GM18868 (cell line): ENCODE data around the gene COX5B.
A peak's percentile ranks its signal among the peaks of the same experiment; 100 is the strongest.

Experiments
- ATAC-seq: cut with Tn5 transposase; IDR thresholded peaks from one replicate; pipeline ENCODE4 v1.9.1; 2021; ENCODE audit warnings: mild to moderate bottlenecking, moderate library complexity; ENCODE audit not compliant: unreplicated experiment

COX5B gene

DNA sequence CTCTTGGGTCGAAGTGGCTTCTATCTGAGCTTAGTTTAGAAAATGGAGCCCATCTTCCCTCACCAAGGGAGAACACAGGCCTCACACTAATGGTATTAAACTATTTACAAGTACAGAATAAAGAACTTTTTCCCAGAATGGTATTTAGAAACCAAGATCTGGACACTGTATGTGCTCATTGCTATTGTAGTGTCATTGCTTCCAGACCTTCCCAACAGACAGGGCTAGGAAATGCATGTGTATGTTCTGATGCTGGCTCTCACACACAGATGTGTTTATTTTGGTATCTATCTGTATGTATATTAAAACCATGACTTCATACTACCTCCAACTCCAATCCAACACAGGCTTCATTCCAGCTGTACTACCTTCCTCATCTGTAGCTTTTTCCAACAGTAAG is 8.0 kb downstream of the COX5B start:
- ATAC-seq = no peak

DNA sequence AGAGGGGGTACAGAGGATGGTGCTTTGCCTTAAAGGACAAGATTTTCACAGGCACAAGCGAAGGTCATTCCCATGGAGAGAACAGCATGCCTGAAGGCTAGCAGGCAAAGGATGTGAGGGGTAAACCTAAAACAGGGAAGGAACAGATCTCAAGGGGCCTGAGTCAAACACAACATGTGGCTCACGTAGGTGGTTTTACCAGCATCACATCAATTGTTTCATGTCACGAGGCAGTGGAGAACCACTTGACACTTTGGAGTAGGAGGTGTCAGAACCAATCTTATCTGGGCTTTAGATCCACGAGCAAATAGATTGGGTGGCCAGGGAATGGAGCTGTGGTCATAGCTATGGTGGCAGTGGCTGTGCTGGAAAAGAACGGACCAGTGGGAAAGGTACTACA is 8.4 kb downstream of the COX5B start:
- no peak for ATAC-seq

DNA sequence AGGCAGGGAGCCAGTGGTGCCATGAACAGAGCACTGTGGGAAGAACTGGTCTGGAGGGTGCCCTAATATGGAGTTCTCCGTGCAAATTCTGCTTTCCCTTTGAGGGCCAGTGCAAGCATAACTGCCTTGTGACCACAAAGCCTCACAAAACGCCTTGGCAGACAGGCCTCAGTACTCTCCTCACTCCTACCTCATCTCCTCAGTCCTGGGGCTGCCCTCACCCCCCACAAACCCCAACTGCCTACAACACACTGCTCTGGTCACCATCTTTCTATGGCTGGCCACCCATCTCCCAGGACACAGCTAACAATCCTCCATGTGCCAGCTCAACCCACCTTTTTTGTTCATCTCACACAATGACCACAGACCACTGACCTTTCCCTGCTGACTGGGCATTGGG is 8.9 kb downstream of the COX5B start:
- no peak for ATAC-seq

DNA sequence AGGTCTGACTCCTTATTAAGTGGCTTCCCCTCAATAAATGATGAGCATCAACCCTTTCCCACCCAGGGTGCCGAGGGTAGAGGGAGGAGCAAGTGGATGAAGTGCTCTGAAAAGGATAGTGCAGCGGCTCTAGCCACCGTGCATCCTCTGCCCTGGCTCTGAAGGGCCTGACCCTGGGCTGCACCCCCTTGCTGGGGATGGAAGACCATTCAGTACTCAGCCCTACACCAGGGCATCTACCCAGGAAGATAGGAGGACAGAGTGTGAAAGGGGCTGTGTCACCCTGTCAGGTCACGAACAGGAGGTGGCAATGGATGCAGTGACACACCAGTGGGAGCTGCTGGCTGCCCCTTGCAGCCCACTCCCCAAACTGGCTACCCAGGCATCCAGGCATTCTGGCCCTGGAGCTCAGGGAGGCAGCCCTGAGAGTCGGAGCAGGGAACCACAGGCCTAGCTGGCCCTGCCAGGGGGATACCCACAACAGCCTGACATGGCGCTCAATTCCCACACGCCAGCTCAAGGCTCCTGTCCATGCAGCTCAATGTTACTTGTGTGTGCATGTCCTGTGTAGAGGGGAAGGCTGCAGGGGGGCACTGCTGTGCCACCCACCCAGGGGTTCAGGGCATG is 10.4 kb downstream of the COX5B start:
- ATAC-seq = no peak

DNA sequence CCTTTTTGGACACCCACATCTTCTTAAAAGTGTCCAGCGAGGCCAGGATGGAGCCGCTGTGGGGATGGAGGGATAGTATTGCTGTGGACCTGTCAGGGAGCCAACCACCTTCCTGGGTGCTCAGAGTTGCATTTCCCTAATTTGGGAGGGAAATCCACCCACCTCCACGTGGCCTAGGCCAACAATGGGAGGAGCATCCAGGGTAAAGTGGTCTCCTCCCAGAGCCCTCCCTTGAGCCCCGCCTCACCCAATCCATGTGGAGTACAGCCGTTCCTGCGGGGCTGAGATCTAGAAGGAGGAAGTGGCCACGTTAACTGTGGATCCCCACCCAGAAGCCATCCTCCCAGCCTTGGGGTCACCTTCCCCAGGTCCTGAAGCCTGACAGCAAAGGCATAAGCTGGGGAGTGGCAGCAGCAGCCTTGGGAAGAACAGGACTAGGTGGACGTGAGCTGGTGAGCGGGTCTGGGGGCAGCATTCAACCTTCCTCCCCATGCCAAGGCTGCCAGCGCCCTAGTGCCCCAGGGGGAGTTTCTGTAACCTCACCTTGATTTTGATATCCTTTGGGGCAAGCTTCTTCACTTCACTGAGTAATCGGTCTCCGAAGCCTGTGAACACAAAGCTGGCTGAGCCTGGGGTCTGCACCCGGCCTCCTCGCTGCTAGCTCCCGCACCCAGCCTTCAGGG is 11.2 kb downstream of the COX5B start:
- ATAC-seq = no peak

DNA sequence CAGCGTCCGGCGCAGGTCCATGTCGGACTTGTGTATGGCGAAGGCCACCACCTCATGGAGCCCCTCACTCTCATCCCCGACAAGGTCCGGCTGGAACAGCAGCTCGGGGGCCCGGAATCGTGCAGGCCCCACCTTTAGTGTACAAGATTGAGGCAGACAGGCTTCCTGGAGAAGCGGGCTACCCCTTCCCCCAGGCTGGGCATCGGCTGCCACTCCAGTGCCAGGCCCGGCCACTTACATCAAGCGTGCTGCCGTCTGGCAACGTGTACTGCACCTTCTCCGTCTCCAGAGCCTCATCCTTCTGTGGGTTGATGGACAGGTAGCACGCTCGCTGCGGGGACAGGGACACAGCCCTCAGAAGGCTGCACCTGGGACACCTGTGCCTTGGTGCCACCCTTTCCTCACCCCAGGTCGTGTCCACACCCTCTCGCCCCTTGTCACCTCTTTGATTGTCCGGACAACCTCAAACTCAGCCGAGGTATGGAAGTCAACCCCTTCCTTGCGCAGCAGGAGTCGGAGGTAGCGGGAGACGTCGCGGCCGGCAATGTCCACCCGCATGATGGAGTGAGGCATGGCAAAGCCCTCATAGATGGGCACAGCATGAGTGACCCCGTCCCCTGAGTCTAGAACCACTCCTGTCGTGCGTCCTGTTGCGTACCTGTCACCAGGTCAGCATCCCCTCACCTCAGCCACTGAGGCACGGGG is 12.3 kb downstream of the COX5B start:
- no peak for ATAC-seq

DNA sequence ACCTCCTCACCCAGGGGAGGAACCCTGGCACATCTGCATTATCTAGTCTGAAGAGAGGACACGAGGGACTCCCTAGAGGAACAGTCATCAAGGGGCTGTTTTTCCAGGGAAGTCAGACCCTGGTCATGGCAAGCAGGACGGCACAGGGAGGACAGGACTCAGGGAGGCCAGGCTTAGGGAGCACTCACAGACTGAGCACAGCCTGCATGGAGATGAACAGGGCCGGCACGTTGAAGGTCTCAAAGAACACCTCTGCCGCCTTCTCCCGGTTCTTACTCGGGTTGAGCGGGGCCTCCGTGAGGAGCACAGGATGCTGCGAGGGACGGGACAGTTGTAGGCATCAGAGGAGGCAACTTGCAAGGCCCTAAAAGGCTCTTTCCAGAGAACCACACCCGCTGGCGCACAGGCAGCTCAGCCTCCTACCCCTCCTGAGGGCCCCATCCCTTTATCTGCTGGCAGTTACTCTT is 12.9 kb downstream of the COX5B start:
- ATAC-seq = no peak

DNA sequence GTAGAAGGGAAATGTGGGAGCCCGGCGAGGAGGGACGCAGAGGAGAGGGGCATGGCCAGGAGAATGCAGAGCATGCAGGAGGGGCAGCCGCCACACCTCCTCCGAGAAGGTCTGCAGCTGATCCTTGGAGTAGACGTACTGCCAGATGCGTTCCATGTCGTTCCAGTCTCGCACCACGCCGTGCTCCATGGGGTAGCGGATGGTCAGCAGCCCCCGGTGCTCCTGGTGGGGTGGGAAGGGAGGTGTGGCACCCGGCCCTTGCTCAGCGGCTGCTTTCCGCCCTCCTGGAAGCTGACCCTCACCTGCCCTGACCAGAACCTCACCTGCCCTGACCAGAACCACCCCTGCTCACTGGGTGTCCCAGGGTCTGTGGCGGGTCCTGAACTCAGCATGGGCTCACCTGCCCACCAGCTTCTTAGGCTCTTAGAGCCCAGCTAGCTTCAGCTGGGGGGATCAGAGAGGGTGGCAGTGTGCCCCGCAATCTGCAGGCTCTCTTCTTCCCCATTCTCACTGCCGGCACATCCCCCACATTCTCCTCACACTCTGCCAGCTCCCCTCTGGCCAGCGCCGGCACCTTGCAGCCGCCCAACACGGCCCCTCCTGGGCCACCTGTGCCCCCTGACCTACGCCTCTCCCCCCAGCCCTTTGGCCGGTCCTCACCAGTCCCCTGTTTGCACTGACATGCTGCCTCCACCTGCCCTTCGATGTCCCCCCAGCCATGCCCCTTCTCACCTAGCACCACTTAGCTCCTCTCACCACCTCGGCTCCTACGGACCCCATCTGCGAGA is 13.6 kb downstream of the COX5B start:
- ATAC-seq = no peak

DNA sequence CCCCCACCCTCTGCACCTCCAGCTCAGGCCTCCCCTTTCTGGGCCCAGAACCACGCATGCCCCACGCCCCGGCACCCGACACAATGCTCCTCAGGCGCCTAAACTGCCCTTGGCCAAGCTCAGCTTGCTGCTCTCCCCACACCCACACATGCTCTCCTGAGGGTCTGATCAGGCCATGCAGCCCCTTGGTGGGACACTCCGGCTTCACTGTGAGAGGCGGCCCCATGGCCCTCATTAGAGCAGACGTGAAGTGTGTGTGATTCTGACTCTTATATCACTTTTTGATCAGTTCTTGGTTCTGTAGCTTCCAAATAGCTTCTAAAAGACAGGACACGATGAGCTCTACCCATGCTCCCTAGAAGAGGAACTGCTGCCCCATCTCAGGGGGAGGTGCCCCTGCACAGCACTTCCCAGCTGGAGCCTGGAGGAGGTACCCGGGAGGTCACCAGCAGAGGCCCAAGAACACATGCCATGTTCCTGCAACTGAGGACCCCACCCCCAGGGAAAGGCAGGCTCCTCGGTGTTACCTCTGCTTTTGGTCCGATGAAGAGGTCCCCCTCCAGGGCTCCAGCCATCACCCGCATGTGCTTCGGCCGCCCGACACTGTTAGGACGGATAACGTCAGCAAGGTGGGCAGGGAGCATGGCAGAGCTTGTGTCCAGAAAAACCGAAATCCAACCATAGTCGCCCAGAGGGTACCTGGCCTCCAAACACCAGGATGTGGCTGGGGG is 14.3 kb downstream of the COX5B start:
- ATAC-seq = no peak

DNA sequence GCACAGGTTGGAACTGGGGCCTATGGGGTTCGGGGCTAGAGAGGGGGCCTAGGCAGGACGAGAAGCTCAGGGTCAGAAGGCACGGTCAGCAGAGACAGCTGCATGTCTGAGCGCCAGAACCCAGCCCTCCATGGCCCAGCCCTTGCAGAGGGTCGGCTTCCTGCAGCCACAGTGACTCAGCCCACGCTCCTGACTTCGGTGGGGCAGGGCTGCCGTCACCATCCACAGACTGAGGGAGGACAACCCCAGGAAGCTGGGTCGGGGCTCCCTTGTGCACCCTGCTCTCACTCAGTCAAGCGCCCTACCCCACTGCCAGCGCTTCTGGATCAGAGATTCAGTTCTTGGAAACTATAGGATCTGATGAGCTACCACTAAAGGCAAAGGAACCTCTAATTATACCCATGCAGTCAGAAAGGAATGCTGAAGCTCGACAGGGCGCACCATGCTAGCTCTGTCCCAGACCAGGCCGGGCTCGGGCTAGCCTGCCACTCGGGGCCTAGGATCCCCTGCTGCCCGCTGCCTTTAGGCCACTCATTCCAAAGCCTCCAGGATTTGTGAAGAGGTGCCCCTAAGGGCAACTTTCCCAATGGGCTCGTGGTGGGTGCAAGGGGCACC is 15.0 kb downstream of the COX5B start:
- ATAC-seq = no peak

DNA sequence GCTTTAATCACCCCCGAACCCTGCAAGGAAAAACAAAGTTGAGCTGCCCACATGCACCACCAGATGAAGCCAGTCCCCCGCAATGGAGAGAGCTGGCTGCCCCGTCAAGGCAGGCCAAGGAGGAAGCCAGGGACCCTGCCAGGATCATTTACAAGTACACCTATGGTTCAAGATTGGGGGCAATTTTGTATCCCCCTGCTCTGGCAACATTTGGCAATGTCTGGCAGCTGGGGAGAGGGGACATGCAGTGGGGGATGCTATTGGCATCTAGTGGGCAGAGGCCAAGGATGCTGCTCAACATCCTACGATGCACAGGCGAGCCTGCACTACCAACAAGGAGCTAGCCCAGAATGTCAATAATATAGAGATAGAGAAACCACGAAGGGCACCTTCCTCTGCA is 16.1 kb downstream of the COX5B start:
- no peak for ATAC-seq

DNA sequence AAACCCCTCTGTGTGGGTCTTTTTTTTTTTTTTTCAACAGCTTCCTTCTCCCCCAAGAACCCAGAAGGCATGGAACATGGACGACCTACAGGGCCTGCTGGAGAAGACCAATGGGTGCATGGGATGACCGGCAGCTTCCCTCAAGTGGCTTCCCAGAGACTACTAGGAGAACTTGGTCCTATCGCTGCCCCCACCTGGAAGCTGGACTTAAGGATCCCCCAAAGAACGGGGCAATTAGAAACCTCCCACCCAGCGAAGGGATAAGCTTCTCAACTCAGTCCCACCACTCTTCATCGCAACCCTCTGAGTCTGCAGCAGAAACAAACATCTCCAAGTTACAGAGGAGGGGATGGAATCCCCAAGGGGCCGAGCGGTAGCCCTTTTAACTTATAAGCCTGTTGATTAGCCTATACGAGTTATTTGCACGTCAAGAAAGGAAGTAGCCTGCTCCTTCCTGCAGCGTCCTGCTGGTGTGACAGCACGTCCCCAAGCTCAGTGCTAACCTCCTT is 16.6 kb downstream of the COX5B start:
- ATAC-seq = no peak

DNA sequence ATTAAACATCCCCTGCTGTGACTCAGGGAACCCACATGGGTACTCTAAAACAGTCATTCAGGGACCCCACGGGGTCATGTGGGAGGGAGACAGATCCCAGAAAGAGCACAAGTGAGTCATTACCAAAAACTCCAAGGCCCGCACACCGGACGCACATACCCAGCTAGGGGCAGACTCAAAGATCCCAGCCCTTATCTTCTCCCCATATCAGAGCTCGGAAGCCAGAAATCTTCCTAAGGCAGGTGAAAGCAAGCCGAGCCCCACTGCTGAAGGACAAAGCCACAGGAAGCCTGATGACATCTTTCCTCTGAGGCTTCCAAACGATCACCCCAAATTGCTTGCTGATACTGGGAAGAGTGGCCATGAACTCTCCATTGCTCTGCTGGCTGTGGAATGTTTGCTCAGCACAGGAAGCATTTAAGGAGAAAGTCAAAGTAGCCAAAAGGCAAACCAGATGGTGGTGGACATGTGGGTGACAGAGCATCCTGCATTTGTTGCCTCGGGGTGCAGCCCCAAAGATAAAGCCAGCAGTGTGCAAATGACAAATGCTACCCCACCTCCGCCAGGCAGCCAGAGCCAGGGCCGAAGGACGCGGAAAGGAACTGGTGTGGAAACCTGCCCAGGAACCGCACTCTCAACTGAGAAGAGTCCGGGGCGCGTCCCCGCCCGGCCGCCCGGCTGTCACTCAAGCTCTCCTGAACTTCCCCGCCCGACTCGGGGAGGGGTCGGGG is 17.2 kb downstream of the COX5B start:
- ATAC-seq = peak; percentile 46

DNA sequence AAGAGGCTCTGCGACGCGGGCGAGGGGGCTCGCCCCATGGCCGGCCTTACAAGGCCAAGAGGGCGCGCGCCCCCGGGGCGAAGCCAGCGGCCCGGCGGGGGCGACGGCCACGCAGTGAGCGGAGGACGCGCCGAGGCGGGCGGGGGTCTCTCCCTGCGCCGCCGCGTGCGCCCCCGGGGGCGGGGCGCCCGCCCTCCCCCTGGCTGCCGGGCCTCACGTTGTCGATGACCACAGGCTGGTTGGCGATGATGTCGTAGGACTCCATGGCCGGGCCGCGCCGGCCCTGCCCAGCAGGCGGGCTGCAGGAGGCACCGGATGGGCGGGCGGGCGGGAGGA is 17.7 kb downstream of the COX5B start:
- peak; percentile 20 for ATAC-seq

DNA sequence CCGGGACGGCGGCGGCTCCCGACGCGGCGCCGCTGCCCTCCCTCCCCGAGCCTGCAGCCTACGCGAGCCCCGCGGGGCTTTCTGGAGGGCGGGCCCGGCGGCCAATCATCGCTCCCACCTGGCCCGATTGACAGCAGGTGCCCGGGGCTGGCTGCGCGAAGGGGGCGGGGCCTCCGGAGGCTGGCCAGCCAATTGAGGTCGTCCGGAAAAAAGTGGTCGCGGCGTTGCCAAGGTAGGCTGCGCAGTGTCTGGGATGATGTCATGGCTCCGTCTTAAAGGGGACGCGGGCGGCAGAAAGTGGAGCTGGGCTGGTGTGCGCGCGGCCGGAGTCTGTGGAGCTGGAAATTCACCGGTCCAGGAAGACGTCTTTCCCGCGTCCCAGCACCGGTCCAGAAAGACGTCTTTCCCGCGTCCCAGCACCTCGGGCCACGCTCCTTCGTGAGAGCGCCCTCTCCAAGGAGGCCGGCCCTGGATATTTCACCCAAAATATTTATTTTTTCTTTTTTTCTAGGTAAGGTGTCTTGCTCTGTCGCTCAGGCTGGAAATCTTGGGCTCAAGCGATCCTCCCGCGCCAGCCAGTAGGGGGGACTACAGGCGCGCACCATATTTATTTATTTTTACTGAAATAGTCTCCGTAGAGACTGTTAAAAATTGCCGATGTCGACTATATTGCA is 18.2 kb downstream of the COX5B start, which contains the start of gene ACTR1B:
Gene ACTR1B (minus strand): TSS at position 83 of the 674 bp plus-strand sequence. CDS start 154 bp downstream, outside the sequence.
- ATAC-seq = peak; percentile 79

DNA sequence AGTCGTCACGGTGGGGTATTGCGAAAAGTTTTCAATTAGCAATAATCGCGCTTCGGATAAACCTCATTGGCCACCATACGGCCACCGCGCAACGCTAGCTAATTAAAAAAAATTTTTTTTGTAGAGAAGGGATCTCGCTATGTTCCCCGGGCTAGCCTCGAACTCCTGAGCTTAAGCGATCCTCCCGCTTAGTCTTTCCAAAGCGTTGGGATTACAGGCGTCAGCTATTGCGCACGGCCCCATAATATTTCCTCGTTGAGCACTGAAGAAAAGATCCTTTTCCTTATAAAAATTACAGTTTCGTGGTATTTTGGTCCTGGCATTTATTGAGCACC is 18.7 kb downstream of the COX5B start:
- ATAC-seq = no peak

DNA sequence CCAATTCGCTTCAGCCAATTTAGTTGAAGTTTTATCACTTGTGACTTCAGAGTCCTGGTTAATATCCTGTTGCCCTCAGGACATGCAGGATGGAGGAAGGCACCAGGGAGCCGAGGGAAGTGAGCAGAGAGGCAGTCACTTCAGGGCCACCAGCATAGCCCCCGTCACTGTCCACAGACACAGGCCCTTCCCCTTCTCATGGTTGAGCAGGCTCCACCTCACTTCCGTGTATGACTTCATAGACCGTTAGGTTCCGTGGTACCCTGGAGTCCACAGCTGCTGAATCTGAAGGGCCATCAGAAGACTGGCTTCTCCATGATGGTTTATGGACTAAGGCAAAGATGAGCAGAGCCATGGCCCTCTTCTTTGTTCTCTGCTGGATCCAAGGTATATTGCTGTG is 23.6 kb downstream of the COX5B start, which contains the start of gene C2orf92:
Gene C2orf92 (plus strand): TSS at position 266 of the 400 bp plus-strand sequence. CDS start 76 bp downstream, at position 342.
- no peak for ATAC-seq

DNA sequence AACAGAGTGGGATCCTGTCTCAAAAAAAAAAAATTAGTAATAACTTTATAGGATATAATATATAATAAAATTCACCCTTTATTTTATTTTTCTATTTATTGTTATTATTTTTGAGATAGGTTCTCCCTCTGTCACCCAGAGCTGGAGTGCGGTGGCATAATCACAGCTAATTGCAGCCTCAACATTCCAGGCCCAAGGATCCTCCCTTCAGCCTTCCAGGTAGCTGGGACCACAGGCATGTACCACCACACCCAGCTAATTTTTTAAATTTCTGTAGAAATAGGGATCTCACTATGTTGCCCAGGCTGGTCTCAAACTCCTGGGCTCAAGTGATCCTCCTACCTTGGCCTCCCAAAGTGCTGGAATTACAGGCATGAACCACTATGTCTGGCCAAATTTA is 24.6 kb downstream of the COX5B start:
- no peak for ATAC-seq

DNA sequence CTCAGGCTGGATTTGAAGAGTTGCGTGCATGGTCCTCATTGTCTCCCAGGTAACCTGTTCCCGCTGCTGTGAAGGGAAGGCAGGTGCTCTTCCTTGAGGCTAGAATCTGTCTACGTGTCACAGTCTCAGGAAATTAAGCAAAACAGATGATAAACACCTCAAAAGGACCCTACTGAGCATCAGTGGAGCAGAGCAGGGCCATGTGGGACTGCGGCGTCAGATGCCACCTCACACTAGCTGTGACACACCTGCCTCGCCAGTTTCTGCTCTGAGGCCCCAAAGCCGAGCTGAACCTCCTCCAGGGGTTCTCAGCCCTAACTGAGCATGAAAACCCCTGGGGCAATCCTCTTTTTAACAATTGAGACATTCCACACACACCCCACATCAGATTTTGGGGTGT is 25.7 kb downstream of the COX5B start:
- ATAC-seq = no peak
